ENCODE data around the gene TLE4. TPM values are rescaled to one million over a fixed set of nuclear protein-coding genes. Genes with fewer than 3 reads are reported as not detected.

TLE4 gene
- total and polyA plus RNA-seq, 2 of the 4 experiments (the other 2 are of a cell fraction) = 68.0 to 78.1 TPM

DNA sequence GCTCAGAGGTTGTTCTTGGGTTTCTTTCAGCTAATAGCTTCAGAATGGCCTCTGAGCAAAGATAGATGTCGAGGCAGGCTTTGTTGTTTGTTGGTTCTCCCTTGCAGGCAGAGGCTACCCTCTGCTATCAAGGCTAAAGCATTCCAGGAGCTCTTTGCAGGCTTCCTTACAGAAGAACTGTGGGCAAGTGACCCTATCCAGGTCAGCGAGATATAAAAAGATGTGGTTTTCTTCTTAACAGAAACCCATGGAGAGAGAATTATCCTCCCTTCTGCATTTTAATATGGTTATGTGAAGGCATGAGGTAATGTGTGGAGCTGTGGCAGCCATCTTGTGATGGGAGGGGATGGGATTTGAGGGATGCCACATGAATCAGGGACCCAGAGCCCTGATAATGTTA is 67.0 kb downstream of the TLE4 start:
- Histone ChIP-seq H3K27ac (ENCODE audit: insufficient read depth, low read length) (no peak overlapping the region), H4K8ac (ENCODE audit: low read depth in 2 of 2, low read length in 2 of 2) (no peak overlapping the region), H2BK5ac (ENCODE audit: low read depth, low read length, poor library complexity, severe bottlenecking) (no peak overlapping the region), H3K23ac (ENCODE audit: low read depth, low read length) (no peak overlapping the region), H3K79me1 (ENCODE audit: low read depth in 1 of 2, low read length in 2 of 2) (peaks cover 35 to 40% of the 10 kb centered on the region in 2 experiments), H2AFZ (replicated peaks; ENCODE audit: low read length, poor library complexity) (no peak overlapping the region), H3K14ac (replicated peaks; ENCODE audit: low read depth, low read length) (no peak overlapping the region), H3K9me3 (ENCODE audit: control insufficient read depth, insufficient read depth, low read length) (no peaks in the 10 kb centered on the region), H3K18ac (ENCODE audit: low read depth, low read length) (no peak overlapping the region), H3K4me3 (ENCODE audit: insufficient read depth, low read depth, low read length) (no peak overlapping the region), H2BK15ac (ENCODE audit: low read depth, low read length) (no peak overlapping the region), H2AK9ac (replicated peaks; ENCODE audit: low read depth, low read length, poor library complexity) (no peak overlapping the region), H2BK120ac (ENCODE audit: low read depth, low read length) (no peak overlapping the region), H3K27me3 (ENCODE audit: control insufficient read depth, insufficient read depth, low read length) (no peaks in the 10 kb centered on the region), H2AK5ac (ENCODE audit: low read depth, low read length) (no peak overlapping the region), H3K9me1 (ENCODE audit: insufficient read depth, low read length) (peaks cover 2% of the 10 kb centered on the region; the same call in 1 of the 2 replicates), H4K91ac (ENCODE audit: insufficient read depth, low read depth, low read length) (no peak overlapping the region), H4K20me1 (ENCODE audit: insufficient read depth, low read length) (no peaks in the 10 kb centered on the region; the same call in 1 of the 2 replicates), H3K9ac (ENCODE audit: low read depth, low read length) (no peak overlapping the region), H2BK20ac (ENCODE audit: low read depth, low read length) (no peak overlapping the region), H3K4ac (ENCODE audit: low read depth, low read length) (no peak overlapping the region), H3K4me1 (ENCODE audit: control insufficient read depth, insufficient read depth, low read length) (peaks cover 2% of the 10 kb centered on the region; the same call in 1 of the 2 replicates), H4K5ac (ENCODE audit: low read depth, low read length) (no peak overlapping the region), H3K4me2 (ENCODE audit: low read depth, low read length) (no peak overlapping the region), H3K56ac (ENCODE audit: extremely low read depth, insufficient read depth, low read length) (no peak overlapping the region), H3K36me3 (ENCODE audit: control insufficient read depth, insufficient read depth, low read length) (peaks cover 1% of the 10 kb centered on the region; the same call in 1 of the 2 replicates)
- BruUV-seq (replicated peaks) = no TSS peak
- in situ Hi-C loops (cut with MboI; ENCODE audit: low sequenced_read_pairs) (no loop called here), intact Hi-C loops (cut with micrococcal nuclease) (no loop called here), dilution Hi-C loops (cut with HindIII; ENCODE audit: low sequenced_read_pairs, unreplicated experiment) (no loop called here)
- no peak for TF ChIP-seq BHLHE40 (IDR thresholded peaks at IDR 0.05; ENCODE audit: low read depth, low read length)
- TF ChIP-seq RAD21 (IDR thresholded peaks at IDR 0.05; ENCODE audit: low read length) = no peak
- TF ChIP-seq, protein P1, sequence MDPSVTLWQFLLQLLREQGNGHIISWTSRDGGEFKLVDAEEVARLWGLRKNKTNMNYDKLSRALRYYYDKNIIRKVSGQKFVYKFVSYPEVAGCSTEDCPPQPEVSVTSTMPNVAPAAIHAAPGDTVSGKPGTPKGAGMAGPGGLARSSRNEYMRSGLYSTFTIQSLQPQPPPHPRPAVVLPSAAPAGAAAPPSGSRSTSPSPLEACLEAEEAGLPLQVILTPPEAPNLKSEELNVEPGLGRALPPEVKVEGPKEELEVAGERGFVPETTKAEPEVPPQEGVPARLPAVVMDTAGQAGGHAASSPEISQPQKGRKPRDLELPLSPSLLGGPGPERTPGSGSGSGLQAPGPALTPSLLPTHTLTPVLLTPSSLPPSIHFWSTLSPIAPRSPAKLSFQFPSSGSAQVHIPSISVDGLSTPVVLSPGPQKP (IDR thresholded peaks at IDR 0.05; ENCODE audit: borderline replicate concordance, low read depth, low read length) = no peak
- TF ChIP-seq, protein P2, sequence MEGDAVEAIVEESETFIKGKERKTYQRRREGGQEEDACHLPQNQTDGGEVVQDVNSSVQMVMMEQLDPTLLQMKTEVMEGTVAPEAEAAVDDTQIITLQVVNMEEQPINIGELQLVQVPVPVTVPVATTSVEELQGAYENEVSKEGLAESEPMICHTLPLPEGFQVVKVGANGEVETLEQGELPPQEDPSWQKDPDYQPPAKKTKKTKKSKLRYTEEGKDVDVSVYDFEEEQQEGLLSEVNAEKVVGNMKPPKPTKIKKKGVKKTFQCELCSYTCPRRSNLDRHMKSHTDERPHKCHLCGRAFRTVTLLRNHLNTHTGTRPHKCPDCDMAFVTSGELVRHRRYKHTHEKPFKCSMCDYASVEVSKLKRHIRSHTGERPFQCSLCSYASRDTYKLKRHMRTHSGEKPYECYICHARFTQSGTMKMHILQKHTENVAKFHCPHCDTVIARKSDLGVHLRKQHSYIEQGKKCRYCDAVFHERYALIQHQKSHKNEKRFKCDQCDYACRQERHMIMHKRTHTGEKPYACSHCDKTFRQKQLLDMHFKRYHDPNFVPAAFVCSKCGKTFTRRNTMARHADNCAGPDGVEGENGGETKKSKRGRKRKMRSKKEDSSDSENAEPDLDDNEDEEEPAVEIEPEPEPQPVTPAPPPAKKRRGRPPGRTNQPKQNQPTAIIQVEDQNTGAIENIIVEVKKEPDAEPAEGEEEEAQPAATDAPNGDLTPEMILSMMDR (conservative IDR thresholded peaks at IDR 0.05; ENCODE audit: low read depth, low read length) = no peak
- TF ChIP-seq MAZ (IDR thresholded peaks at IDR 0.05; ENCODE audit: borderline replicate concordance, low read depth, low read length) = no peak
- no peak for TF ChIP-seq SMC3 (IDR thresholded peaks at IDR 0.05; ENCODE audit: low read depth, low read length)
- no peak for TF ChIP-seq CEBPB (IDR thresholded peaks at IDR 0.05; ENCODE audit: low read depth, low read length)
- no peak for TF ChIP-seq MXI1 (IDR thresholded peaks at IDR 0.05; ENCODE audit: borderline replicate concordance, low read depth, low read length)
- no peak for TF ChIP-seq USF2 (IDR thresholded peaks at IDR 0.05; ENCODE audit: low read depth, low read length)
- no peak for TF ChIP-seq NFE2L2 (IDR thresholded peaks at IDR 0.05; ENCODE audit: low read depth, low read length)
- no peak for TF ChIP-seq FOS (IDR thresholded peaks at IDR 0.05; ENCODE audit: low read depth, low read length)
- no peak for TF ChIP-seq RCOR1 (IDR thresholded peaks at IDR 0.05; ENCODE audit: insufficient replicate concordance, low read length)
- no peak for TF ChIP-seq CHD1 (IDR thresholded peaks at IDR 0.05; ENCODE audit: low read depth, low read length)
- TF ChIP-seq MAFK (IDR thresholded peaks at IDR 0.05; ENCODE audit: low read depth, low read length) = no peak
- no peak for TF ChIP-seq POLR2A (IDR thresholded peaks at IDR 0.05; ENCODE audit: low read depth, low read length)
- WGBS, 2 experiments (ENCODE audit: extremely low coverage in 2 of 2, insufficient read length in 1 of 2) = no CpG with 5 or more reads among the region's 2 CpGs
- DNase-seq = no peak
- no peak for ATAC-seq (ENCODE audit: low read depth)
- POLR2A ChIA-PET (ENCODE audit: unreplicated experiment) = no interaction called here
- CTCF ChIA-PET = interaction anchor here (0.6 kb wide), 1 partner anchor 1350 kb away, joined by 3 read pairs; no protein-coding TSS in a partner anchor

Measured in IMR-90 (cell line).